Endothelial cell of umbilical vein (primary cell): Measurements from ENCODE around the gene SLC9A9.

ENCODE experiments used
- POLR2A ChIP-seq: IDR thresholded peaks from 2 replicates; pipeline ENCODE4 v1.6.1; 2012; ENCODE audit warnings: low read depth, mild to moderate bottlenecking, control low read depth, low read length
- TF ChIP-seq, protein P1 (sequence below), 2 donors: IDR thresholded peaks; 1 replicate in 1 of 2; 2 replicates in 1 of 2; pipeline ENCODE4 v1.5.1; 2011; ENCODE audit warnings: low read length in 2 of 2, mild to moderate bottlenecking in 2 of 2, moderate library complexity in 2 of 2, control low read depth in 1 of 2, inconsistent platforms in 1 of 2, low read depth in 1 of 2; ENCODE audit not compliant: insufficient read depth in 1 of 2; ENCODE audit errors: extremely low read depth in 1 of 2

DNA sequence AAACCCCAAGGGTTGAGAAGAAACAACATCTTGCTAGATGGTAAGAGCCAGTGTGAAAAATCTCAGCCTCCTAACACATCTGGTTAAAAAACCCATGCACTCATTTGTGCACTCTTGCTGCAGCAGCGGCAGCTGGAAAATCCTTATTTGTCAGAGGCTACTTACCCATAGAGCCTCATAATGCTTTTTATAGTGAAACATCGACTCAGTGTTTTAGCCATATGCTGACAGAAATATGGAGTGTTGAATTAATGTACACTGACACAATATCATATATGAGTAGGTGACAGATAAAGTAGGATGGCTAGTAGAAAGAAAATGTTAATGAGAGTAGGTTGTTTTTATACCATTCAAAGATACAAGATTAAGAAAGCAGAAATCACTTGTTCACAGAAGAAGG is 13.0 kb downstream of the SLC9A9 start:
- TF ChIP-seq, protein P1, sequence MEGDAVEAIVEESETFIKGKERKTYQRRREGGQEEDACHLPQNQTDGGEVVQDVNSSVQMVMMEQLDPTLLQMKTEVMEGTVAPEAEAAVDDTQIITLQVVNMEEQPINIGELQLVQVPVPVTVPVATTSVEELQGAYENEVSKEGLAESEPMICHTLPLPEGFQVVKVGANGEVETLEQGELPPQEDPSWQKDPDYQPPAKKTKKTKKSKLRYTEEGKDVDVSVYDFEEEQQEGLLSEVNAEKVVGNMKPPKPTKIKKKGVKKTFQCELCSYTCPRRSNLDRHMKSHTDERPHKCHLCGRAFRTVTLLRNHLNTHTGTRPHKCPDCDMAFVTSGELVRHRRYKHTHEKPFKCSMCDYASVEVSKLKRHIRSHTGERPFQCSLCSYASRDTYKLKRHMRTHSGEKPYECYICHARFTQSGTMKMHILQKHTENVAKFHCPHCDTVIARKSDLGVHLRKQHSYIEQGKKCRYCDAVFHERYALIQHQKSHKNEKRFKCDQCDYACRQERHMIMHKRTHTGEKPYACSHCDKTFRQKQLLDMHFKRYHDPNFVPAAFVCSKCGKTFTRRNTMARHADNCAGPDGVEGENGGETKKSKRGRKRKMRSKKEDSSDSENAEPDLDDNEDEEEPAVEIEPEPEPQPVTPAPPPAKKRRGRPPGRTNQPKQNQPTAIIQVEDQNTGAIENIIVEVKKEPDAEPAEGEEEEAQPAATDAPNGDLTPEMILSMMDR (IDR thresholded peaks at IDR 0.05; ENCODE audit: extremely low read depth in 1 of 2, insufficient read depth in 1 of 2, low read depth in 1 of 2, low read length in 2 of 2) = no peak
- no peak for TF ChIP-seq POLR2A
